ENCODE measurements around the gene AMN1. TPM values are rescaled to one million over a fixed set of nuclear protein-coding genes. Genes with fewer than 3 reads are reported as not detected.

AMN1 gene
- total and polyA plus RNA-seq, 2 of the 4 experiments (the other 2 are of a cell fraction) = 3.4 to 5.2 TPM

DNA sequence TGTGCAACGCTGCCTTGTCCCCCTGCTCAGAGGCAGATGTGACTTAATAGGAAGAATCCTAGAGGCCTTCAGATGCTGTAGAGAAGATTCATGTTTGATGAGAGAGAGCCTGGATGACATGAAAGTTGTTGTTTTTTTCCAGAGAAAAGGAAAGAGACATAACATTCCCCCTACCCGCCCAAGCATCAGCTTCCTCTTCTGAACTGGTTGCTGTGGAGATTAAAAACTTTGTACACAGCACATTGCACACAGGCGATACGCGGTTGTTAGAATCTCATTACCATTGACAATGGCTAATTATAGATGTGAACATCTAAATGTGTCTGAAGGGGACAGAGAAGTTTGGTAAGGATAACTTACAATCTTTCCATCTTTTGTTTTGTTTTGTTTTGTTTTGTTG lies 82.9 kb downstream of the AMN1 start:
- no peak overlapping the region for H4K91ac ChIP-seq (ENCODE audit: insufficient read depth, low read depth, low read length)
- H3K79me1 ChIP-seq (ENCODE audit: low read depth in 1 of 2, low read length in 2 of 2) = no peaks in the 10 kb centered on the region
- no peak overlapping the region for H2BK15ac ChIP-seq (ENCODE audit: low read depth, low read length)
- dilution Hi-C loops (cut with HindIII; ENCODE audit: low sequenced_read_pairs, unreplicated experiment) (no loop called here), intact Hi-C loops (cut with micrococcal nuclease) (no loop called here), in situ Hi-C loops (cut with MboI; ENCODE audit: low sequenced_read_pairs) (no loop called here)
- H3K56ac ChIP-seq (ENCODE audit: extremely low read depth, insufficient read depth, low read length) = no peak overlapping the region
- H3K9me3 ChIP-seq (ENCODE audit: control insufficient read depth, insufficient read depth, low read length) = no peaks in the 10 kb centered on the region
- H3K4me3 ChIP-seq (ENCODE audit: insufficient read depth, low read depth, low read length) = no peak overlapping the region
- H3K9ac ChIP-seq (ENCODE audit: low read depth, low read length) = no peak overlapping the region
- H2BK5ac ChIP-seq (ENCODE audit: low read depth, low read length, poor library complexity, severe bottlenecking) = no peak overlapping the region
- H3K23ac ChIP-seq (ENCODE audit: low read depth, low read length) = no peak overlapping the region
- no peaks in the 10 kb centered on the region for H3K4me1 ChIP-seq (ENCODE audit: control insufficient read depth, insufficient read depth, low read length)
- no peaks in the 10 kb centered on the region for H3K9me1 ChIP-seq (ENCODE audit: insufficient read depth, low read length)
- no peak overlapping the region for H3K27ac ChIP-seq (ENCODE audit: insufficient read depth, low read length)
- TF ChIP-seq, protein P1, sequence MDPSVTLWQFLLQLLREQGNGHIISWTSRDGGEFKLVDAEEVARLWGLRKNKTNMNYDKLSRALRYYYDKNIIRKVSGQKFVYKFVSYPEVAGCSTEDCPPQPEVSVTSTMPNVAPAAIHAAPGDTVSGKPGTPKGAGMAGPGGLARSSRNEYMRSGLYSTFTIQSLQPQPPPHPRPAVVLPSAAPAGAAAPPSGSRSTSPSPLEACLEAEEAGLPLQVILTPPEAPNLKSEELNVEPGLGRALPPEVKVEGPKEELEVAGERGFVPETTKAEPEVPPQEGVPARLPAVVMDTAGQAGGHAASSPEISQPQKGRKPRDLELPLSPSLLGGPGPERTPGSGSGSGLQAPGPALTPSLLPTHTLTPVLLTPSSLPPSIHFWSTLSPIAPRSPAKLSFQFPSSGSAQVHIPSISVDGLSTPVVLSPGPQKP (IDR thresholded peaks at IDR 0.05; ENCODE audit: borderline replicate concordance, low read depth, low read length) = no peak
- TF ChIP-seq MAZ (IDR thresholded peaks at IDR 0.05; ENCODE audit: borderline replicate concordance, low read depth, low read length) = no peak
- ChIA-PET CTCF (no interaction called here), POLR2A (ENCODE audit: unreplicated experiment) (no interaction called here)
- H3K4me2 ChIP-seq (ENCODE audit: low read depth, low read length) = no peak overlapping the region
- no CpG with 5 or more reads among the region's 5 CpGs for WGBS, 2 experiments (ENCODE audit: extremely low coverage in 2 of 2, insufficient read length in 1 of 2)
- no peaks in the 10 kb centered on the region for H4K20me1 ChIP-seq (ENCODE audit: insufficient read depth, low read length)
- H3K18ac ChIP-seq (ENCODE audit: low read depth, low read length) = no peak overlapping the region
- H2AK9ac ChIP-seq (replicated peaks; ENCODE audit: low read depth, low read length, poor library complexity) = no peak overlapping the region
- H3K27me3 ChIP-seq (ENCODE audit: control insufficient read depth, insufficient read depth, low read length) = peaks cover 7% of the 10 kb centered on the region
- H4K8ac ChIP-seq (ENCODE audit: low read depth in 2 of 2, low read length in 2 of 2) = no peak overlapping the region
- no peak for ATAC-seq (ENCODE audit: low read depth)
- H3K14ac ChIP-seq (replicated peaks; ENCODE audit: low read depth, low read length) = no peak overlapping the region
- no TSS peak for BruUV-seq (replicated peaks)
- no peak for DNase-seq
- H2BK120ac ChIP-seq (ENCODE audit: low read depth, low read length) = no peak overlapping the region
- no peak overlapping the region for H4K5ac ChIP-seq (ENCODE audit: low read depth, low read length)
- no peaks in the 10 kb centered on the region for H3K36me3 ChIP-seq (ENCODE audit: control insufficient read depth, insufficient read depth, low read length)
- no peak overlapping the region for H3K4ac ChIP-seq (ENCODE audit: low read depth, low read length)
- no peak overlapping the region for H2BK20ac ChIP-seq (ENCODE audit: low read depth, low read length)
- H2AK5ac ChIP-seq (ENCODE audit: low read depth, low read length) = no peak overlapping the region
- no peak overlapping the region for H2AFZ ChIP-seq (replicated peaks; ENCODE audit: low read length, poor library complexity)
